ENCODE measurements around the gene TNKS2.
"Not testable (repeated sequence)": the region's sequence is repeated elsewhere in the genome, so short reads cannot be mapped to it uniquely, and the experiment has no call there.

TNKS2 gene

DNA sequence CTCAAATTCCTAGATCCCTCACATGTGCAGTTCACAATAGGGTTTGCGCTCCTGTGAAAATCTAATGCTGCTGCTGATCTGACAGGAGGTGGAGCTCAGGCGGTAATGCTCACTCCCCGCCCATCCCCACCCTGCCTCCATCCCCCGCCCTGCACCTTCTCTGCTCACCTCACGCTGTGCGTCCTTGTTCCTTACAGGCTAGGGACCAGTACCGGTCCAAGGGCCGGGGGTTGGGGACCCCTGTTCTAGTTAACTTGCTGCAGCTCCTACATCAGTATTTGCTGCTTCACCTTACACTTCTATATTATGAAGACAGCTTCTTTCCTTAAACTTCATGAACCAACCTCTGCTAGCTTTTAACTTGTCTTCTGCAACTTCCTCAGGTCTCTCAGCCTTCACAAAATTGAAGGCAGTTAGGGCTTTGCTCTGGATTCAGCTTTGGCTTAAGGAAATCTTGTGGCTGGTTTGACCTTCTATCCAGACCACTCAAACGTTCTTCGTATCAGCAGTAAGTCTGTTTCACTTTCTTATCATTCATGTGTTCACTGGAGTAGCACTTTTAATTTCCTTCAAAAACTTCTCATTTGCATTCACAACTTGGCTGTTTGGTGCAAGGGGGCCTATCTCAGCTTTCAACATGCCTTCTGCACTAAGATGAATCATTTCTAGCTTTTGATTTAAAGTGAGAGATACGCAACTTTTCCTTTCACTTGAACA lies 1.7 kb upstream of the TNKS2 start:
- in situ Hi-C loops (cut with HindIII; ENCODE audit: low sequenced_read_pairs), result no loop called here

DNA sequence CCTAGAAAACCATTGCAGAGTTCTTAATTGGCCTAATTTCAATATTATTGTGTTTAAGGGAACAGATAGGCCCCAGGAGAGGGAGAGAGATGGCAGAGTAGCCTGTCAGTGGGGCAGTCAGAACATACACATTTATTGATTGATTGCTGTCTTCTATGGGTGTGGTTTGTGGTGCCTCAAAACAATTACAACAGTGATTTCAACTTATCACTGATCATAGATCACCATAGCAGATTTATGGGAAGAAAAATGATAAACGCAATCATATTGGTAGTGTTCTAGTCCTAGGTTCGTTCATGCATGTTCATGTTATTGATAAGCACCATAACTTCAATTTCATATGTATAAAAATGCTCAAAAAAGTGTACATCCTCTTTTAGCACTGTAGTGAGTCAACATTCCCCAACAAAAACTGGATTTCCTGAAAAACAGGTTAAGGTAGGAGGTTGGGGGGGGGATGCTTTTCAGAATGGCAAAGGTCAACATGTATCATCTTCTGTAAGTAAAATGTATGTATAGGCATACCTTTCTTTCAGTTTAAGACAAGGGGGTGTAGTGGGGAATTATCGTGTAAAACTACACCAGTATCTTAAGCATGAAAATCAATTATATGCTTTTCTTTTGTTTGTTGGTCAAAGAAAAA lies 1.1 kb upstream of the TNKS2 start:
- in situ Hi-C loops (cut with HindIII; ENCODE audit: low sequenced_read_pairs), result no loop called here

DNA sequence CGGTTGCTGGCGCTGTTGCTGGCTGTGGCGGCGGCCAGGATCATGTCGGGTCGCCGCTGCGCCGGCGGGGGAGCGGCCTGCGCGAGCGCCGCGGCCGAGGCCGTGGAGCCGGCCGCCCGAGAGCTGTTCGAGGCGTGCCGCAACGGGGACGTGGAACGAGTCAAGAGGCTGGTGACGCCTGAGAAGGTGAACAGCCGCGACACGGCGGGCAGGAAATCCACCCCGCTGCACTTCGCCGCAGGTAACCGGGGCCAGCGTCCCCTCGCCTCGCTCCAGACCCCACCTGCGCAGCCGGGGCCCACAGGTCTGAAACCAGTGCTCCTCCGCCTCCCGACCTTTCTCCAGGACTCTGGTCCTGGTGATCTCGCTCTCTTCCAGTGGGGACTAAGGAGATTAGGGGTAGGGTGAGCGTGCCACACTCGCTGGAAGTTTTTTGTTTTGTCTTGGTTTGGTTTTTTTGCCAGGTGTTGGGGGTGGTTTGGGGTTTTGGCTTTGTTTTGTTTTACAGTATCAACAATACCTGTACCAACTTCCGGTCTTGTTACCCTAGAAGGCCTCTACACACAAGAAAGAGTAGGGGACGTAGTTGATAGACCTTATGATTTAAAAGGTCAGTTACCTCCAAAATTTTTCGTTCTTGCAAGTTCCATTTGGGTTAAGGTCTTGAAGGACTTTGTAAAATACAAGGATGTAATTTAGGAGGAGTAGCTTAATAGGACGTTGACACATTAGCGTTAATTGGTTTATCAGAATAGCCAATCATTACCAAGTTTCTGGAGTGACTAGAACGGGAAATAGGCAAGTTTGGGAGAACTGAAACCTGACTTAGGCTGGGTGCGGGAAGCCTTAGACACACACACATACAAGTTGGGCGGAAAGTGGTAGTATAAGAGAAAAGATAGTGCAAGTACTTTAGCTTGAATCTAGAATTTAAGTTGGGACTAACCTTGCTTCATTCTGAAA lies 704 bp downstream of the TNKS2 start:
- in situ Hi-C loops (cut with HindIII; ENCODE audit: low sequenced_read_pairs), result no loop called here

DNA sequence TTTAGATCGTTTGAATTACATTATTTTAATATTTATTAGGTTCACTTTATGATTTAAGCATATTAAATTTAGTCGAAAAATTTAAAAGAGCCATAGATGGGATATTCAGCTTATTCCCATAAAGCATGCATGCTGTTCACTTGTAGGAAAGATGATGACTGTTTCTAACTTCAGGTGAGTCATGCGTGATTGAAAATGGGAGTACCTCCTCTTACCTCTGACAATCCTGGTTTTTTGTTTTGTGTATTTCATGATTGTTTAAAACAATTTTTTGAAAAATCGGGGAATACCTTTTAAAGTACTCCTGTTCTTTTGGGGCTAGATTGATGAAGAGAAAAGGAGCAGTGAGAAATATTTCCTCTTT lies 1.4 kb downstream of the TNKS2 start:
- in situ Hi-C loops (cut with HindIII; ENCODE audit: low sequenced_read_pairs), result no loop called here

DNA sequence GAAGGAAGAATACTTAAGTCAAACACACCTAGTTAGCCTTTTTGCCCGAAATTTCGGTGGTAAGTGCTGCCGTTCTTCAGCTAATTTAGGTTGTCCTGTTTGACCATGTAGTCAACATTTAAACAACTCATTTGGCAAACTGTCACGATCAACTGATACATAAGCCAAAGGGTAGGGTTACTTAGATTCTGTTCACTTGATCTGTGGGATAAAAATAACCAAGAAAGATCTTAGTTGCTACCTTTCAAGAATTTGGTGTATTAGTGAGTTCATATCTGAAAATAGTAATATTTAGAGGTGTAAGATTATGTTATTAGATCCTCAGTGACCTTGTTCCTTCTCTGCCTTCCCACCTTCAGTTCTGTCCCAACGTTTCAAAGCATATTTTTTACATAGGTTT lies 2.0 kb downstream of the TNKS2 start:
- in situ Hi-C loops (cut with HindIII; ENCODE audit: low sequenced_read_pairs), result no loop called here

DNA sequence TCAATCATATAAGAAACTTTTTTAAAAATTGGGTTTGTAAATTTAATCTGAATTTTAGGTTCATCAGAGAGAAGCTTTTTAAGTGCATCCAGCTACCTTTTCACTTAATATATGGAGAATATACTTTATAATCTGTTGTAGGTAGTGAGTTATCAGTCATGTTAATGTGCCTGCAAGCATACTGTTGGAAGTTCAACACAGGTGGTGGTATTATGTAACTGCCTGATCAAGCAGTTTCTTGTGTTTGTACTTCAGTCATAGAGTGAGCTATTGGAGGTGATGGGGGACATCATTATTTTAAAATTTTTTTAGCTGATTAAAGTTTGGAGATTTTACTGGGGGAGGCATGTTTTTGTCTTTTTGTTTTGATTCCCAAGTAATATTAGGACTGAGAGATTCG lies 2.5 kb downstream of the TNKS2 start:
- in situ Hi-C loops (cut with HindIII; ENCODE audit: low sequenced_read_pairs), result no loop called here

DNA sequence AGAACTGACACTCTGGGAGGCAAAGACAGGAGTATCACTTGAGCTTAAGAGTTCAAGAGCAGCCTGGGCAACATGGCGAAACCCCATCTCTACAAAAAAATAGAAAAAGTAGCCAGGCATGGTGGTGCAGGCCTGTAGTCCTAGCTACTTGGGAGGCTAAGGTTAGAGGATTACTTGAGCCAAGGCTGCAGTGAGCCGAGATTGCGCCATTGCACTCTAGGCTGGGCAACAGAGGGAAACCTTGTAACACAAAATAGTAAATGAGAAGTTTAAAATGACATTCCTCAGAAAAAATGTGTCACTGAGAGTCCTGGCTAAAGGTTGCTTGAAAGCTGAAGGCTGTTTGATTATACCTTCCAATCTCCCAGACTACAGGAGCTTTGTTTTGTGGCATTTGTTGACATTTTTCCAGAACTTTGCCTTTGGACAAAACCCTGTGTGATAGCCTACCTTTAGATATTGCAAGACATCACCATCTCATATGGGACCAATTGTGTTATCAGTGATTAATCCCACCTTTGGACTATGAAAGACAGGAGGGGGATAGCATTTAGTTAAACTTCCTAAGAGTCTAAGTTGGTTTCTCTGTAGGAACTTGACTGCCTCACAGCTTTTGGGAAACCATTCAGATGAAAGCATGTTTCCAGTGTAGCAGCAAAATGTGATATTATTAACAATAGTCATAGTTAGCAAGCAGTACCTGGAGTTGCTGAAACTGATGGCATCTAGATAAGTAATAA lies 5.3 kb downstream of the TNKS2 start:
- in situ Hi-C loops (cut with HindIII; ENCODE audit: low sequenced_read_pairs), result no loop called here

DNA sequence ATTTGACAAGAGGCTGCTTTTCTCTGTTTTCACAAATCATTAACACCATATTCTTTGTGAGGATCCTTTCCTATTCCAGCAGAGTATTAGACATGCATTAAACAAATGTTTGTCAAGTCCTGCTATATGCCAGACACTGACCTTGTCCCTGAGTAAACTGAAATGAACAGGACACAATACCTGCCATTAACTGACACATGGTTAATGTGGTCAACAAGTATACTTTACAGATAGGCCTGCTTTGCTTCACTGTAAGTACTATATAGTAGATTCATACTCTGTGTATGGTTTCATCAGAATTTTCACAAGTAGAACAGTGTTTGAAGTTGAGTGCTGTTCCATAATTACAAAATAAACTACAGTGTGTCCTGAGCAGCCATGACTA lies 5.9 kb downstream of the TNKS2 start:
- in situ Hi-C loops (cut with HindIII; ENCODE audit: low sequenced_read_pairs), result no loop called here

DNA sequence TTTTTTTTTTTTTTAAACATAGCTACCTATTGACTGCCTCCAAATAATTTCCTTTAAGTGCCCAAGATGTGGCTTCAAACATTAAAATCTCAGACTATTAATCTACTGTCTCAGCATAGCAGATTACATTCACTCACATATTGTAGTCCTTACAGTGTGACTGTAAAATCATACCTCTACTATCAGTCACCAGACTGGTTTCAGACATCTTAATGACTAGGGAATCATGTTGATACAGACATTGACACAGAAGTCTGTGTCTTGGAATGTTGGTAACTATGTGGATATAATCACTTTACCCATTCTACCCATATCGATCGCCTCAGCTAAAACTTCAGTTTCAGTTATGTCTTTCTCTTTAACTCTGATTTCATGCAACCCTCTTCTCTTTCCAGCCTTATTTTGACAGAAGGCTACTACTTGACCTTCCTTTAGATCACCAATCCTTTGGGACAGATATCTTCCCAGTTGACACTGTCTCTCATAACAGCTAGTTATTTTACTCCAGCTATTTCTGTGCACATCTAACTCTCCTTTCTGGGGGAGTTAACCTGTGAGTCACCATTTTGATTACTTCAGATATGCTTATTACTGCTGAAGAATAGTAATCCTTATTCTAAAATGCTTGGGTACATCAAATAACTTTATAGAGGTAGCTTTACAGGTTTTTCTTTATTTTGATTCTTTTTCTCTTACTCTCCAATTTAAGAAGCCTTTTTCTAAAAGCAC lies 7.0 kb downstream of the TNKS2 start:
- in situ Hi-C loops (cut with HindIII; ENCODE audit: low sequenced_read_pairs), result no loop called here

DNA sequence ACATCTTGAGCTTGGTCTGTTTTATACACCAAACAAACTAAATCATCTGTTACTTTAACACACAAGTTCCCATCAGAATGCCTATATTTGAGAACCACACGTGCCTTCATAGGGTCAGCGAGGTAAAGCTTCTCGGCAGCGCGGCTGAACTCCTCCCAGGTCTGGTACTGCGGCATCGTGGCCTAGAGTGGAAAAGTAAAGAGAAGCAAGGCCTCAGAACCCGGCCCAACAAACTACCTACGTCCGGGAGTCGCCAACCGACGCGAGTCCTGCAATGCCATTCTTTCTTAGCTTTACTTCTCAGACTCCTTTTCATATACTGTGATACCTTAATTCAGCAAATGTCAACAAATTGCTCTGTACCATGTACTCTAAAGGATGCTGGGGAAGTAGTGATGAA lies 9.0 kb downstream of the TNKS2 start:
- in situ Hi-C loops (cut with HindIII; ENCODE audit: low sequenced_read_pairs), result not testable (repeated sequence)

DNA sequence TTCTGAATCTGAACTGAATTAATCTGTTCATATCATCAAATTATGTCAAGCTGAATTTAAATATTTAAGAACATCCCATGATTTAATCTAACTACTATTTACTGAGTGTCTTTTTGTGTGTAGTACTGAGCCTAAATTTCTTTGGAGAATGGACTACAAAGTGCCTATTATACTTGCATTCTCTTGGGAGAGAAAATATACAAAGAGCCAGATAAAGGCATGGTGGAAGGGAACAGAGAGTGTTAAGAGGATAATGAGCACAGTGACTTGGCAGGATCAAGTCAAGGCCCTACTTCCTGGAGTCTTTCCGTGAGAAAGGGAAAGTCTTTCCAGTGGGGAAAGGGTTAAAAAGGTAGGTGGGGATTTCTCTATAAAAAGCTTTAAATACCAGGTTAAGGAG lies 15.0 kb downstream of the TNKS2 start:
- in situ Hi-C loops (cut with HindIII; ENCODE audit: low sequenced_read_pairs), result no loop called here

DNA sequence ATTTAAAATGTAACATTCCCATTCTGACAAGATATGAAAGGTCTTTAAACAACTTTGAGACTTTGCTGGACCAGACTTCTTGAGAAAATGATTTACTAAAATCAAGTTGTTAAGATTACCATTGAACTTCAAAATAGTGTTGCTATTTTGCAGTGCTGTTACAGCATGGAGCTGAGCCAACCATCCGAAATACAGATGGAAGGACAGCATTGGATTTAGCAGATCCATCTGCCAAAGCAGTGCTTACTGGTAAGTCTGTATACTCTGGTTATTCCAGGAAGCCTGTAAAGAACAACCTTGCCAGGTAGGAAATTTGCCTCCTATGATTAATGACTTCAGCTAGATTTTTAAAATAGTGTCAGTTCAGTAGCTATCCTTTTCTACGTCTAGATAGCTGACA lies 18.8 kb downstream of the TNKS2 start:
- in situ Hi-C loops (cut with HindIII; ENCODE audit: low sequenced_read_pairs), result no loop called here

DNA sequence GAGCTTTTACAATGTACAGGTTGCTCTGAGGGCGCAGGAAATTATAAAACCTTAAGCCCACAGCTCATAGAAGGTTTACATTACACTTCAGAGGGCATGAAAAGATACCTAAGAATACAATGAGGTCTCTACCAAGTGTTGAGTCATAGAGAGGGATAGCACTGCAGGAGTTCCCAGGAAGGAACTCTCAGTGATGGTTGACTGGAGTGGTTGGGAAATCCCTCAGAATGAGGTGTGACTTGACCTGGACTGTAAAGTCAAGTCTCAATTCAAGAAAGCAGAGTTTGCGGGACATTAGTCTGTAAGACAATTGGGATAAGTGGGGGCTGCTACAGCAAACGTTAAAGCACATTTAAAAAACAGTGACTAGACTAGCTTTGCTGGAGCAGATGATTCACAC lies 21.9 kb downstream of the TNKS2 start:
- in situ Hi-C loops (cut with HindIII; ENCODE audit: low sequenced_read_pairs), result no loop called here

DNA sequence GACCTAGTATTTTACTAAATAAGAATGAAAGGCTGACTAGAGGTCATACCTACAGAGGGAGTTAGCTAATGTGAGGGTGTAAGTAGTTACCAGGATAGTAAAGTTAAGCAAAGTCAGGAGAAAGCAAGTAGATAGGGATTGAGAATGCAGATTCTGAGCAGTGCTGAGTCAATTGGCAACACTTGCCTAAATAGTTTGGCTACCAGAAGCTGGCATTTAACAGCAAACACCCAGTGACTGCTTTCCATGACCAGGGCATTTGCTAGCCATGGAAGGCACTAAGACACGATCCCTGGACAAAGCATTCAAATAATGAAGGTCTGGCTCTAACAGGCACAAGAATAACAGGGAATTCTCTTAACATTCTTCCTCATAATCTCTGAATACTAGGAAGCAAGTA lies 25.9 kb downstream of the TNKS2 start:
- in situ Hi-C loops (cut with HindIII; ENCODE audit: low sequenced_read_pairs), result no loop called here

DNA sequence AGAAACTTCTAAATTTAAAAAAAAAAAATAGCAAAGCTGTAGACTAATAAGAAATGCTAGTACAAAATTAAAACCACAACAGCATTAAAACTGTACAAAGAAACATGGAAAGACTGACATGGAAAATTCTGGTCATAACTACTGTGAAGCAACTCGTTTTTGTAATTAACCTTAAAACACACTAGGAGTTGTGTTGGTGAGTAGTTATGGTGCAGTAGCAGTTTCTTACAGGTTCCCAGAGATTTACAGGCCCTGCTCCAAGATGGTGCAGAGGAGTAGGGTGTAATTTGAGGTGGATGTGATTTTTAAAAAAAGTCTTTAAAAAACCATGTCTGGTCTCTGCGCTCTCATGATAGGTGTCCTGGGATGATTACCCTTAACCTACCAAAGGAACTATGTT lies 31.0 kb downstream of the TNKS2 start:
- in situ Hi-C loops (cut with HindIII; ENCODE audit: low sequenced_read_pairs), result loop anchor here (5.0 kb wide), 1 partner anchor 33 kb away; no protein-coding TSS in a partner anchor

DNA sequence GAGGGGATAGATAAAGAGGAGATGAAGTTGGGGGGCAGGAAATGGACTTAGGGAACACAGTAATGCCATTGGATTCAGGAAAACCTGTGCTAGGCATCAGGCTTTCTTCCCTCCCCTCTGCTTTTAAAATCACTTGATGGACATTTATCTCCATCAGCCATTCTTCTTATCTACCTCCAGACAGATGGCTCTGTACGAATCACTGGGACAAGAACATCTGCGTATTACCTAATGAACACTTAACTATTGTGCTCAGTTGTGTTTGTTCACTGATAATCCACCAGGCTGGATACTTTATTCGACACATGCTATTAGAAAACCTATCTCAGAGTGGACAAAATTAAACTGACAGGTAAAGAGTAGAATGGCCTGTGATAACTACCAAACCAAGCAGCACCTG lies 40.0 kb downstream of the TNKS2 start:
- in situ Hi-C loops (cut with HindIII; ENCODE audit: low sequenced_read_pairs), result no loop called here

DNA sequence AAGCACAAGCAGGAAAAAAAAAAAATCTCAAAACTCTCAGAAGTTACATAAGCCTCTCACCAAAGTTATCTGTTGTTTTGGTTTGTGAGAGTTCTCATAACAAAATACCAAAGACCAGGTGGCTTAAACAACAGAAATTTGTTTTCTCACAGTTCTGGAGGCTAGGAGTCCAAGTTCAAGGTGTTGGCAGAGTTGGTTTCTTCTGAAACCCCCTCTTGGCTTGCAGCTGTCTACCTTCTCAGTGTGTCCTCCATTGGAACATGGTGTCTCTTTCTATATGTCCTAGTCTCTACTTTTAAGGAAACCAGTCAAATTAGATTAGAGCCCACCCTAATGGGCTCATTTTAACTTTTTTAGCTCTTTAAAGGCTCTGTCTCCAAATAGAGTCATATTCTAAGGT lies 44.9 kb downstream of the TNKS2 start:
- in situ Hi-C loops (cut with HindIII; ENCODE audit: low sequenced_read_pairs), result no loop called here

DNA sequence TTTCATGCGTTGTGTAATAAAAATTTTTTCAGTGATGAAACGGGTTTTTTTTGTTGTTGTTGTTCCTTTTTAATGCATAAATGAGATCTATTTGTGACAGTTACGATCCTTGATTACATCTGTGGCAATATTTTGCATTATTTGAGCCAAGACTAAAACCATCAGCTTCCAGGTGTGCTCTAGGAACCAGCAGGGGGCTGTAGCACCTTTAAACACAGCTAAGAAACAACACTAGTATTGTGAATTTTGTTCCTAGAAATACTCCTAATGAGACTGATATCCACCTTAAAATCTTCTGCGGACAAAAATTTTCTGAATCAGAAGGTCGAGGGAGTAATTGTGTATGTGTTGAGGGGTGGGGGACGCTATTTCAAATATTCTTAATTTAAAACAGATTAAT lies 58.4 kb downstream of the TNKS2 start:
- in situ Hi-C loops (cut with HindIII; ENCODE audit: low sequenced_read_pairs), result no loop called here

DNA sequence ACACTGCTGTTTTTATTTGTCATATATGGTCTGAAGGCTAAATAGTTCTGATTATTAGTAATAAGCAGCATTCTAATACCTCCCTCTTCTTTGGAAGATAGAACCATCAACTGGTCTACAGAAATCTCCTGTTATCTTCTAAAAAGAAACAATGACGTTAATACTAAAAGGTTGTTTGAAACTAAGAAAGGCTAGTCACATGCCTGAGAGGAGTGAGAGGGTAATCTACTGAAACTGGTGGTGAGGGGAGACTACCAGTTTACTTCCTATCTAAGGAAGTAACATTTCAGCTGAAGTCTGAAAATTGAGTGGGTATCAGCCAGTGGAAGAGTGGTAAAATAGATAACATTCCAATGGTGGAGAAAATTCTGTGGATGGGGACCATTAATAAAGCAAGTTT lies 62.7 kb downstream of the TNKS2 start:
- in situ Hi-C loops (cut with HindIII; ENCODE audit: low sequenced_read_pairs), result loop anchor here (5.0 to 10.0 kb wide), 2 partner anchors 34 to 324 kb away; no protein-coding TSS in a partner anchor

DNA sequence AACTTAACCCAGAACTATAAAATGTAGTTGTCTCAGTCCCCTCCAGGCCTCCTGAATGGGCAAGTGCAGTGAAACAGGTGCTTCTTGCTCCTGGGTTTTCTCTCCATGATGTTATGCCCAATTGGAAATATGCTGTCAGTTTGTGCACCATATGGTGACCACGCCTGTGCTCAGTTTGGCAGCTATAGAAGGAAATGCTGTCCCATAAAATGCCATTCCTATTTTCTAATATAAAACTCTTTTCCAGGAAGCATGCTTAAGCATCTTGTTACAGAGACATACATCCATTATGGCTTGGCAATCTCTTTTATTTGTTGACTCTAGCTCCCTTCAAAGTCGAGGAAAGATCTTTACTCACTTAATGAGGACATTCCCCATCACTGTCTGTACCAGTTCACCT lies 65.9 kb downstream of the TNKS2 start:
- in situ Hi-C loops (cut with HindIII; ENCODE audit: low sequenced_read_pairs), result loop anchor here (5.0 to 10.0 kb wide), 2 partner anchors 37 to 321 kb away; no protein-coding TSS in a partner anchor
